K562 (cell line): ENCODE data around the gene UBE2U. TPM values are rescaled to one million over a fixed set of nuclear protein-coding genes. Genes with fewer than 3 reads are reported as not detected.

Experiments used
- ATAC-seq: fragments of 200-7000 bp; cut with Tn5 transposase; 3 replicates; pipeline ENCODE4 v1.9.1; 2020; ENCODE audit warnings: moderate library complexity
- BruUV-seq: library from RNA; stranded (reverse); fragments of 400-500 nt; replicated peaks from 2 replicates; lab custom pipeline; 2021; lab: Mats Ljungman, UMichigan
- CTCF ChIA-PET: fragments of 300-600 bp; formaldehyde crosslinking; extraction: SDS; loops from one replicate; lab custom pipeline; 2021; ENCODE audit warnings: low intra/inter-chr PET ratio; lab: Yijun Ruan, JAX
- POLR2A ChIA-PET: fragments of 300-600, 350-650 bp; sonication (Branson Sonifier 250); formaldehyde crosslinking; extraction: SDS; loops from one replicate; lab custom pipeline; 2021; ENCODE audit warnings: antibody characterized with exemption, inconsistent platforms; lab: Yijun Ruan, JAX
- DNase-seq, 4 experiments: peaks; one replicate each; pipeline versions ENCODE4 v3.0.0 to v3.0.0-alpha.2; 2011 to 2018; ENCODE audit warnings: low spot score in 3 of 4, mixed read lengths in 3 of 4; ENCODE audit errors: extremely low read depth in 1 of 4
- FAIRE-seq: peaks from 2 replicates; lab custom pipeline; 2011; peaks lifted over from hg19 to GRCh38; lab: Jason Lieb, UNC
- H2AFZ ChIP-seq: 2 replicates; pipeline ENCODE4 v1.6.0; 2011; ENCODE audit warnings: low read depth, low read length, control low read depth, inconsistent platforms
- H3K27ac ChIP-seq: fragments of 200-600 bp; 3 replicates; pipeline ENCODE4 v1.8.0; 2011; ENCODE audit warnings: low read depth, mild to moderate bottlenecking, control low read depth, inconsistent platforms, low read length, moderate library complexity, mixed read lengths; ENCODE audit errors: extremely low read depth
- H3K27me3 ChIP-seq, 2 experiments: fragments of 300-600 bp in 1 of 2; 2 replicates in 1 of 2; 3 replicates in 1 of 2; pipeline versions ENCODE4 v1.6.0 to v1.8.0; 2011; ENCODE audit warnings: inconsistent platforms in 2 of 2, low read length in 2 of 2, mild to moderate bottlenecking in 1 of 2, mixed read lengths in 1 of 2, moderate library complexity in 1 of 2; ENCODE audit not compliant: control insufficient read depth in 2 of 2, insufficient read depth in 2 of 2
- H3K36me3 ChIP-seq: fragments of 300-600 bp; 3 replicates; pipeline ENCODE4 v1.8.0; 2011; ENCODE audit warnings: mild to moderate bottlenecking, low read length, inconsistent platforms; ENCODE audit not compliant: control insufficient read depth, insufficient read depth
- H3K4me1 ChIP-seq, 2 experiments: fragments of 200-600 bp in 1 of 2; replicated peaks in 1 of 2; 2 replicates in 1 of 2; 3 replicates in 1 of 2; pipeline versions ENCODE4 v1.5.1 to v1.8.0; 2011; ENCODE audit warnings: inconsistent platforms in 2 of 2, low read length in 2 of 2, mild to moderate bottlenecking in 1 of 2, mixed read lengths in 1 of 2, moderate library complexity in 1 of 2; ENCODE audit not compliant: control insufficient read depth in 2 of 2, insufficient read depth in 2 of 2
- H3K4me2 ChIP-seq: 2 replicates; pipeline ENCODE4 v1.6.1; 2011; ENCODE audit warnings: low read length, control low read depth, inconsistent platforms, mixed read lengths; ENCODE audit not compliant: insufficient read depth
- H3K4me3 ChIP-seq: fragments of 200-600 bp; sonication (generic), shearing (Covaris generic); 2 replicates; pipeline ENCODE4 v1.5.1; 2016; ENCODE audit warnings: control low read depth, inconsistent platforms
- H3K79me2 ChIP-seq: fragments of 200-600 bp; 3 replicates; pipeline ENCODE4 v1.8.0; 2011; ENCODE audit warnings: low read length, inconsistent platforms; ENCODE audit not compliant: control insufficient read depth, insufficient read depth
- H3K9ac ChIP-seq, 2 experiments: 2 replicates each; pipeline versions ENCODE4 v1.6.0 to v1.6.1; 2011; ENCODE audit warnings: low read depth in 2 of 2, low read length in 2 of 2, control low read depth in 1 of 2, inconsistent platforms in 1 of 2, mild to moderate bottlenecking in 1 of 2, mixed read lengths in 1 of 2; ENCODE audit not compliant: insufficient read depth in 1 of 2
- H3K9me1 ChIP-seq: one replicate; pipeline ENCODE4 v1.6.0; 2011; ENCODE audit warnings: inconsistent platforms, mild to moderate bottlenecking, low read length, moderate library complexity; ENCODE audit not compliant: control insufficient read depth, insufficient read depth
- H3K9me3 ChIP-seq: replicated peaks from 2 replicates; pipeline ENCODE4 v1.5.1; 2011; ENCODE audit warnings: low read depth, low read length, inconsistent platforms; ENCODE audit not compliant: control insufficient read depth, insufficient read depth
- H4K20me1 ChIP-seq: replicated peaks from 2 replicates; pipeline ENCODE4 v1.6.1; 2011; ENCODE audit warnings: low read length, inconsistent platforms, mixed read lengths; ENCODE audit not compliant: control insufficient read depth, insufficient read depth
- EHMT2 ChIP-seq: fragments of 450-650 bp; IDR thresholded peaks from 2 replicates; pipeline ENCODE4 v1.6.1; 2018; ENCODE audit warnings: antibody characterized with exemption
- FOXJ3 ChIP-seq: sonication (generic); formaldehyde crosslinking; IDR thresholded peaks from 2 replicates; pipeline ENCODE4 v1.4.0; 2020; ENCODE audit warnings: mild to moderate bottlenecking, missing genetic modification reagents
- GTF2E2 ChIP-seq: fragments of 200-800 bp; sonication (Bioruptor generic); IDR thresholded peaks from 2 replicates; pipeline ENCODE4 v1.6.1; 2016; ENCODE audit warnings: missing genetic modification characterization, missing compliant biosample characterization
- MTA2 ChIP-seq: fragments of 450-650 bp; IDR thresholded peaks from 2 replicates; pipeline ENCODE4 v1.6.1; 2016; ENCODE audit warnings: low read depth
- RAD51 ChIP-seq: fragments of 450-650 bp; IDR thresholded peaks from 2 replicates; pipeline ENCODE4 v1.7.1; 2016; ENCODE audit warnings: low read depth, mild to moderate bottlenecking, borderline replicate concordance
- RBM39 ChIP-seq: fragments of 200-400 bp; formaldehyde crosslinking; optimal IDR thresholded peaks from 2 replicates; pipeline ENCODE3; 2018; ENCODE audit warnings: low read depth, low read length
- ZFX ChIP-seq: sonication (generic); formaldehyde crosslinking; IDR thresholded peaks from 2 replicates; pipeline ENCODE4 v1.8.0; 2022; ENCODE audit warnings: mild to moderate bottlenecking, missing genetic modification reagents, moderate library complexity
- ZNF146 ChIP-seq: IDR thresholded peaks from one replicate; pipeline ENCODE4 v1.6.1; 2018; ENCODE audit warnings: missing compliant biosample characterization; ENCODE audit not compliant: unreplicated experiment
- ZNF217 ChIP-seq: sonication (generic); formaldehyde crosslinking; IDR thresholded peaks from 2 replicates; pipeline ENCODE4 v1.8.0; 2022; ENCODE audit warnings: mild to moderate bottlenecking, missing genetic modification reagents
- ZNF75A ChIP-seq: fragments of 450-650 bp; formaldehyde crosslinking; IDR thresholded peaks from 2 replicates; pipeline ENCODE4 v1.4.0; 2020; ENCODE audit warnings: mild to moderate bottlenecking
- WGBS: fragments of 100-300 bp; shearing (Covaris generic); methylation state at CpG from one replicate; pipeline ENCODE4 v1.1.6; 2016; ENCODE audit warnings: low coverage, mixed read lengths; ENCODE audit not compliant: insufficient coverage; ENCODE audit errors: missing lambda C conversion rate; 5-methylcytosine and 5-hydroxymethylcytosine counted together
- in situ Hi-C: fragments of 300-500 bp; cut with MboI; formaldehyde crosslinking; loops from 4 replicates; pipeline ENCODE4 v1.15.0; 2018; ENCODE audit warnings: inconsistent platforms, mixed read lengths
- intact Hi-C: fragments of 100-400 bp; cut with micrococcal nuclease; formaldehyde crosslinking; loops from 2 replicates; pipeline ENCODE4 v1.14.2; 2022
- polyA plus RNA-seq, 8 experiments: library from polyadenylated mRNA; depleted of rRNA in 4 of 8; stranded (reverse) in 5 of 8; unstranded in 3 of 8; fragments of >200 nt; fragmentation: Nextera tagmentation in 2 of 8; fragmentation: Illumina TruSeq in 1 of 8; extraction: Ambion mirVana in 2 of 8; extraction: Trizol in 1 of 8; gene quantifications; 2 replicates each; pipeline versions ENCODE4 v1.2.1 to v1.2.3, GENCODE V29; 2011 to 2014; ENCODE audit warnings: inconsistent platforms in 1 of 8, missing spikeins in 1 of 8
- total RNA-seq, 7 experiments: library from RNA; depleted of rRNA in 6 of 7; stranded (reverse); fragments of >200 nt in 6 of 7; fragmentation: Illumina TruSeq in 2 of 7; extraction: Trizol in 2 of 7; gene quantifications; 2 replicates each; pipeline versions ENCODE4 v1.2.1 to v1.2.3, GENCODE V29; 2011 to 2021; ENCODE audit warnings: low replicate concordance in 1 of 7
- TF ChIP-seq, protein P1 (sequence below): sonication (generic); formaldehyde crosslinking; IDR thresholded peaks from 2 replicates; pipeline ENCODE4 v1.8.1; 2023; ENCODE audit warnings: missing genetic modification reagents, mild to moderate bottlenecking, borderline replicate concordance

UBE2U gene
- total and polyA plus RNA-seq, 9 of the 15 experiments (the other 6 are each of a cell fraction or from before 2014, with no cell fraction given): not detected

GRCh38 chr1:64269558-64269884 is 66.1 kb downstream of the UBE2U start:
- H3K9me3 ChIP-seq: no peaks in the 10 kb centered on the region
- WGBS: 0% methylated on average over 1 of the region's 1 CpG
- H3K36me3 ChIP-seq: no peaks in the 10 kb centered on the region
- H3K4me1 ChIP-seq: 0 out of 5 replicates have a peak, but pooled peaks cover 0 to 3% of the 10 kb centered on the region in 2 experiments
- H3K27ac ChIP-seq: no peak overlapping the region
- POLR2A ChIA-PET: no interaction called here
- H3K9me1 ChIP-seq: no peaks in the 10 kb centered on the region
- no peaks in the 10 kb centered on the region for H3K79me2 ChIP-seq
- H4K20me1 ChIP-seq: no peaks in the 10 kb centered on the region
- H3K4me2 ChIP-seq: no peak overlapping the region
- H3K4me3 ChIP-seq: no peak overlapping the region
- H3K9ac ChIP-seq: no peak overlapping the region
- ATAC-seq (no peak), FAIRE-seq (no peak), DNase-seq (no peak)
- in situ Hi-C loops: loop anchor here (10.0 to 25.0 kb wide), 2 partner anchors 405 to 768 kb away; no protein-coding TSS in a partner anchor
- BruUV-seq: no TSS peak
- no peak overlapping the region for H2AFZ ChIP-seq
- no peaks in the 10 kb centered on the region; a peak in 1 of 5 replicates for H3K27me3 ChIP-seq
- no peak for TF ChIP-seq RAD51
- TF ChIP-seq, all 486 proteins: peak for 0
- CTCF ChIA-PET: interaction anchor here (1.0 to 2.0 kb wide), 3 partner anchors 15 to 1973 kb away, joined by 3 to 8 read pairs (median 8); no protein-coding TSS in a partner anchor
- intact Hi-C loops: loop anchor here (1.0 to 5.0 kb wide), 4 partner anchors 218 to 555 kb away; no protein-coding TSS in a partner anchor

GRCh38 chr1:64280001-64280400 is 76.6 kb downstream of the UBE2U start:
- WGBS: 1% methylated on average over 4 of the region's 4 CpGs
- H4K20me1 ChIP-seq: no peaks in the 10 kb centered on the region
- H3K4me1 ChIP-seq: no peaks in the 10 kb centered on the region; a peak in 1 of 5 replicates
- H3K9ac ChIP-seq: no peak overlapping the region
- ATAC-seq (no peak), DNase-seq (no peak), FAIRE-seq (no peak)
- ChIA-PET CTCF (no interaction called here), POLR2A (no interaction called here)
- no peaks in the 10 kb centered on the region for H3K36me3 ChIP-seq
- H3K9me1 ChIP-seq: no peaks in the 10 kb centered on the region
- no peaks in the 10 kb centered on the region for H3K9me3 ChIP-seq
- BruUV-seq: no TSS peak
- in situ Hi-C loops: no loop called here
- H3K4me2 ChIP-seq: no peak overlapping the region
- H3K79me2 ChIP-seq: no peaks in the 10 kb centered on the region
- H2AFZ ChIP-seq: no peak overlapping the region
- intact Hi-C loops: no loop called here
- no peak overlapping the region for H3K27ac ChIP-seq
- H3K27me3 ChIP-seq: no peaks in the 10 kb centered on the region
- no peak overlapping the region for H3K4me3 ChIP-seq
- TF ChIP-seq ZNF75A (CRISPR knock-in tag) (no peak), MTA2 (no peak), FOXJ3 (CRISPR knock-in tag) (no peak), RBM39 (no peak), ZFX (CRISPR knock-in tag) (no peak), ZNF146 (no peak), ZNF217 (CRISPR knock-in tag) (no peak), EHMT2 (no peak), GTF2E2 (tag) (no peak)
- TF ChIP-seq, protein P1, sequence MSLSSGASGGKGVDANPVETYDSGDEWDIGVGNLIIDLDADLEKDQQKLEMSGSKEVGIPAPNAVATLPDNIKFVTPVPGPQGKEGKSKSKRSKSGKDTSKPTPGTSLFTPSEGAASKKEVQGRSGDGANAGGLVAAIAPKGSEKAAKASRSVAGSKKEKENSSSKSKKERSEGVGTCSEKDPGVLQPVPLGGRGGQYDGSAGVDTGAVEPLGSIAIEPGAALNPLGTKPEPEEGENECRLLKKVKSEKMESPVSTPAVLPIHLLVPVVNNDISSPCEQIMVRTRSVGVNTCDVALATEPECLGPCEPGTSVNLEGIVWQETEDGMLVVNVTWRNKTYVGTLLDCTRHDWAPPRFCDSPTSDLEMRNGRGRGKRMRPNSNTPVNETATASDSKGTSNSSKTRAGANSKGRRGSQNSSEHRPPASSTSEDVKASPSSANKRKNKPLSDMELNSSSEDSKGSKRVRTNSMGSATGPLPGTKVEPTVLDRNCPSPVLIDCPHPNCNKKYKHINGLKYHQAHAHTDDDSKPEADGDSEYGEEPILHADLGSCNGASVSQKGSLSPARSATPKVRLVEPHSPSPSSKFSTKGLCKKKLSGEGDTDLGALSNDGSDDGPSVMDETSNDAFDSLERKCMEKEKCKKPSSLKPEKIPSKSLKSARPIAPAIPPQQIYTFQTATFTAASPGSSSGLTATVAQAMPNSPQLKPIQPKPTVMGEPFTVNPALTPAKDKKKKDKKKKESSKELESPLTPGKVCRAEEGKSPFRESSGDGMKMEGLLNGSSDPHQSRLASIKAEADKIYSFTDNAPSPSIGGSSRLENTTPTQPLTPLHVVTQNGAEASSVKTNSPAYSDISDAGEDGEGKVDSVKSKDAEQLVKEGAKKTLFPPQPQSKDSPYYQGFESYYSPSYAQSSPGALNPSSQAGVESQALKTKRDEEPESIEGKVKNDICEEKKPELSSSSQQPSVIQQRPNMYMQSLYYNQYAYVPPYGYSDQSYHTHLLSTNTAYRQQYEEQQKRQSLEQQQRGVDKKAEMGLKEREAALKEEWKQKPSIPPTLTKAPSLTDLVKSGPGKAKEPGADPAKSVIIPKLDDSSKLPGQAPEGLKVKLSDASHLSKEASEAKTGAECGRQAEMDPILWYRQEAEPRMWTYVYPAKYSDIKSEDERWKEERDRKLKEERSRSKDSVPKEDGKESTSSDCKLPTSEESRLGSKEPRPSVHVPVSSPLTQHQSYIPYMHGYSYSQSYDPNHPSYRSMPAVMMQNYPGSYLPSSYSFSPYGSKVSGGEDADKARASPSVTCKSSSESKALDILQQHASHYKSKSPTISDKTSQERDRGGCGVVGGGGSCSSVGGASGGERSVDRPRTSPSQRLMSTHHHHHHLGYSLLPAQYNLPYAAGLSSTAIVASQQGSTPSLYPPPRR (CRISPR knock-in tag): no peak
